ENCODE results near the gene GPR156.
"Not testable (repeated sequence)": the region's sequence is repeated elsewhere in the genome, so short reads cannot be mapped to it uniquely, and the experiment has no call there.

Gene GPR156

DNA sequence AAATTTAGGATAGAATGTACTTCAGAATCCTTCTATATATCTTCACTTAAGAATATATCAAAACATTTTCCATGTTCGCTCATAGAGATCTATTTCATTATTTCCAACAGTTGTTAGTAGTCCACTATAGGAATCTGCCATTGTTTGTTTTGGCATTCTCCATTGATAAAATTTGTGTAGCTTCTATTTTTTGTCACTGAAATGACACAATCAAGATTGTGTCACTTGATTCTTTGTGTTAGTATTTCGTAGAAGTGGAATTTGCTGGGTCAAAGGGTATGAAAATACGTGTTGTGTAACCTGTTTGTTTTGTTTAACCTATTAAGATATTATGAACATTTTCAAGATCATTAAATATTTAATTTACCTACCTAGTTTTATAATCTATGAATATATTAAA, 15.9 kb upstream of the GPR156 start:
- Histone ChIP-seq H3F3A (ENCODE audit: insufficient read depth, low read length) (no peaks in the 10 kb centered on the region), H3K27me3 (replicated peaks; ENCODE audit: insufficient read depth, low read length) (no peaks in the 10 kb centered on the region), H3K4me3 (ENCODE audit: low read length) (no peak overlapping the region), H3K9ac (ENCODE audit: low read length) (no peak overlapping the region), H3K9me3 (replicated peaks; ENCODE audit: insufficient read depth, low read length) (no peaks in the 10 kb centered on the region), H2AFZ (ENCODE audit: low read length) (no peak overlapping the region), H3K36me3 (replicated peaks; ENCODE audit: insufficient read depth, low read length) (no peaks in the 10 kb centered on the region), H3K27ac (ENCODE audit: low read length) (no peak overlapping the region), H4K20me1 (ENCODE audit: insufficient read depth, low read length) (no peaks in the 10 kb centered on the region), H3K79me2 (ENCODE audit: low read length) (no peaks in the 10 kb centered on the region), H3K4me2 (ENCODE audit: low read depth, low read length) (no peak overlapping the region), H3K4me1 (ENCODE audit: low read length) (no peaks in the 10 kb centered on the region), H3K9me2 (replicated peaks; ENCODE audit: insufficient read depth, low read length) (no peaks in the 10 kb centered on the region)
- DNase-seq = no peak
- TF ChIP-seq, protein P1, sequence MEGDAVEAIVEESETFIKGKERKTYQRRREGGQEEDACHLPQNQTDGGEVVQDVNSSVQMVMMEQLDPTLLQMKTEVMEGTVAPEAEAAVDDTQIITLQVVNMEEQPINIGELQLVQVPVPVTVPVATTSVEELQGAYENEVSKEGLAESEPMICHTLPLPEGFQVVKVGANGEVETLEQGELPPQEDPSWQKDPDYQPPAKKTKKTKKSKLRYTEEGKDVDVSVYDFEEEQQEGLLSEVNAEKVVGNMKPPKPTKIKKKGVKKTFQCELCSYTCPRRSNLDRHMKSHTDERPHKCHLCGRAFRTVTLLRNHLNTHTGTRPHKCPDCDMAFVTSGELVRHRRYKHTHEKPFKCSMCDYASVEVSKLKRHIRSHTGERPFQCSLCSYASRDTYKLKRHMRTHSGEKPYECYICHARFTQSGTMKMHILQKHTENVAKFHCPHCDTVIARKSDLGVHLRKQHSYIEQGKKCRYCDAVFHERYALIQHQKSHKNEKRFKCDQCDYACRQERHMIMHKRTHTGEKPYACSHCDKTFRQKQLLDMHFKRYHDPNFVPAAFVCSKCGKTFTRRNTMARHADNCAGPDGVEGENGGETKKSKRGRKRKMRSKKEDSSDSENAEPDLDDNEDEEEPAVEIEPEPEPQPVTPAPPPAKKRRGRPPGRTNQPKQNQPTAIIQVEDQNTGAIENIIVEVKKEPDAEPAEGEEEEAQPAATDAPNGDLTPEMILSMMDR (IDR thresholded peaks at IDR 0.05; ENCODE audit: low read length) = no peak
- TF ChIP-seq EZH2phosphoT487 (IDR thresholded peaks at IDR 0.05; ENCODE audit: low read length) = no peak
- no peak for TF ChIP-seq EZH2 (optimal IDR thresholded peaks at IDR 0.05; ENCODE audit: low read depth, low read length)

DNA sequence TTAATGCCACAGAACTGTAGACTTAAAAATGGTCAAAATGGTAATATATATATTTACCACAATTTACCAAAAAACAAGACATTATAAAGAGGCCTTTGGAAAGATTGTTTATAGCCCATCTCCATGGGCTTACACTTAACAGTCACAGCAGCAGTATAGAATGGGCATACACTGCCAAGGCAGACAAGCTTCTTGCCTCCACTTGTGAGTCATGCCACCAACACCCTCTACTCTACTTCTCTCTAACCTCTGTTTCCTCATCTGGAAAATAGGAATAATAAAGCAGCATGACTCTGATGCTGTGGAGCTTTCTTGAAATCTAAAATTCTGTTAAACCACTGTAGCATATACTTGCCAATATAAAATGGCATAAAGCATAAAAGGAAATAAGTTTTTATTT, 14.4 kb upstream of the GPR156 start:
- Histone ChIP-seq H3K27me3 (replicated peaks; ENCODE audit: insufficient read depth, low read length) (no peaks in the 10 kb centered on the region), H2AFZ (ENCODE audit: low read length) (no peak overlapping the region), H3K9me3 (replicated peaks; ENCODE audit: insufficient read depth, low read length) (no peaks in the 10 kb centered on the region), H4K20me1 (ENCODE audit: insufficient read depth, low read length) (no peaks in the 10 kb centered on the region), H3K27ac (ENCODE audit: low read length) (no peak overlapping the region), H3F3A (ENCODE audit: insufficient read depth, low read length) (no peaks in the 10 kb centered on the region), H3K4me1 (ENCODE audit: low read length) (no peaks in the 10 kb centered on the region), H3K9me2 (replicated peaks; ENCODE audit: insufficient read depth, low read length) (no peaks in the 10 kb centered on the region), H3K79me2 (ENCODE audit: low read length) (no peaks in the 10 kb centered on the region), H3K4me3 (ENCODE audit: low read length) (no peak overlapping the region), H3K9ac (ENCODE audit: low read length) (no peak overlapping the region), H3K4me2 (ENCODE audit: low read depth, low read length) (no peak overlapping the region), H3K36me3 (replicated peaks; ENCODE audit: insufficient read depth, low read length) (no peaks in the 10 kb centered on the region)
- DNase-seq = no peak
- TF ChIP-seq, protein P1 (IDR thresholded peaks at IDR 0.05; ENCODE audit: low read length) = no peak
- TF ChIP-seq EZH2phosphoT487 (IDR thresholded peaks at IDR 0.05; ENCODE audit: low read length) (no peak), EZH2 (optimal IDR thresholded peaks at IDR 0.05; ENCODE audit: low read depth, low read length) (no peak)

DNA sequence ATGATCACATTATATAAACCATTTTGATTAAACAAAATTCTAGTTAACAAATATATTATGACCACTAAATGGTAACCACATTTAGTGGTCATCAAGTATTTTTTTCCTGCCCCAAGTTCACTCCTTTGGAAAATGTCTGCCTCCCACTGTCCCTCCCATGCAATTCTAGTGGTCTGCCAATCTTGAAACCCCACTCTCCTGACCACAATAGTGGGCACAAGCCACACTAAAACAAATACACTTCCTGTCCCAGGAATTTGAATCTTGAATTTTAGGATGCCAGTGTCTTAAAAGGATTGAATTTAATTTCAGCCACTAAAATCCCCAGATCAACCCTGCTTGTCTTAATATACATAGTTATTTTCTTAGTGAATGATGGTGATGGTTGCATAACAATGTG, 14.0 kb upstream of the GPR156 start:
- no peak for DNase-seq
- Histone ChIP-seq H3K9me2 (replicated peaks; ENCODE audit: insufficient read depth, low read length) (no peaks in the 10 kb centered on the region), H2AFZ (ENCODE audit: low read length) (no peak overlapping the region), H3K4me2 (ENCODE audit: low read depth, low read length) (no peak overlapping the region), H3K4me1 (ENCODE audit: low read length) (no peaks in the 10 kb centered on the region), H3K27ac (ENCODE audit: low read length) (no peak overlapping the region), H3K9ac (ENCODE audit: low read length) (no peak overlapping the region), H3K27me3 (replicated peaks; ENCODE audit: insufficient read depth, low read length) (no peaks in the 10 kb centered on the region), H3K9me3 (replicated peaks; ENCODE audit: insufficient read depth, low read length) (no peaks in the 10 kb centered on the region), H3K36me3 (replicated peaks; ENCODE audit: insufficient read depth, low read length) (no peaks in the 10 kb centered on the region), H3K4me3 (ENCODE audit: low read length) (no peak overlapping the region), H3K79me2 (ENCODE audit: low read length) (no peaks in the 10 kb centered on the region), H4K20me1 (ENCODE audit: insufficient read depth, low read length) (no peaks in the 10 kb centered on the region), H3F3A (ENCODE audit: insufficient read depth, low read length) (no peaks in the 10 kb centered on the region)
- TF ChIP-seq EZH2 (optimal IDR thresholded peaks at IDR 0.05; ENCODE audit: low read depth, low read length) (no peak), EZH2phosphoT487 (IDR thresholded peaks at IDR 0.05; ENCODE audit: low read length) (no peak)
- TF ChIP-seq, protein P1 (IDR thresholded peaks at IDR 0.05; ENCODE audit: low read length) = no peak

DNA sequence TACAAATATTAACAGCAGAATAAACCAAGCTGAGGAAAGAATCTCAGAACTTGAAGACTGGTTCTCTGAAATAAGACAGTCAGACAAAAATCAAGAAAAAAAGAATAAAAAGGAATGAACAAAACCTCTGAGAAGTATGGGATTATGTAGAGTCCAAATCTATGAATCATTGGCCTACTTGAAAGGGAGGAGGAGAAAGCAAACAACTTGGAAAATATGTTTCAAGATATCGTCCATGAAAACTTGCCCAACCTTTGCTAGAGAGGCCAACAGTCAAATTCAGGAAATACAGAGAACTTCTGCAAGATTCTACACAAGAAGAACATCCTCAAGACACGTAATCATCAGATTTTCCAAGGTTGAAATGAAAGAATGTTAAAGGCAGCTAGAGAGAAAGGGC, 6.5 kb upstream of the GPR156 start:
- H3K4me2 ChIP-seq (ENCODE audit: low read depth, low read length); H3K9me3 ChIP-seq (replicated peaks; ENCODE audit: insufficient read depth, low read length); H3K9me2 ChIP-seq (replicated peaks; ENCODE audit: insufficient read depth, low read length); H3K4me1 ChIP-seq (ENCODE audit: low read length); H3F3A ChIP-seq (ENCODE audit: insufficient read depth, low read length); H3K27me3 ChIP-seq (replicated peaks; ENCODE audit: insufficient read depth, low read length); H3K27ac ChIP-seq (ENCODE audit: low read length); H3K79me2 ChIP-seq (ENCODE audit: low read length); DNase-seq; H3K4me3 ChIP-seq (ENCODE audit: low read length); H3K36me3 ChIP-seq (replicated peaks; ENCODE audit: insufficient read depth, low read length); H3K9ac ChIP-seq (ENCODE audit: low read length); H2AFZ ChIP-seq (ENCODE audit: low read length); H4K20me1 ChIP-seq (ENCODE audit: insufficient read depth, low read length): not testable (repeated sequence)

Measured in MM.1S (cell line).